HEK293 (cell line): Measurements from ENCODE around the gene TC2N.
"Not testable (repeated sequence)": the region's sequence is repeated elsewhere in the genome, so short reads cannot be mapped to it uniquely, and the experiment has no call there.

Source experiments
- CTCF ChIA-PET: fragments of 350-600 bp; formaldehyde crosslinking; extraction: SDS; loops from one replicate; lab custom pipeline; 2021; ENCODE audit warnings: antibody characterized with exemption; lab: Yijun Ruan, JAX
- POLR2A ChIA-PET: fragments of 300-600 bp; formaldehyde crosslinking; extraction: SDS; loops from one replicate; lab custom pipeline; 2020; ENCODE audit warnings: antibody characterized with exemption, inconsistent platforms; lab: Yijun Ruan, JAX
- H3K27ac ChIP-seq: fragments of 200-500 bp; sonication (Bioruptor generic); 2 replicates; pipeline ENCODE4 v1.5.1; 2014; ENCODE audit warnings: low read depth, low read length, control low read depth, inconsistent platforms; ENCODE audit errors: extremely low read depth
- H3K36me3 ChIP-seq, 2 experiments: fragments of 200-500 bp in 1 of 2; sonication (Bioruptor generic) in 1 of 2; 1 replicate in 1 of 2; 2 replicates in 1 of 2; pipeline ENCODE4 v1.5.1; 2014 to 2017; ENCODE audit warnings: inconsistent platforms in 2 of 2, low read length in 2 of 2; ENCODE audit not compliant: control insufficient read depth in 2 of 2, insufficient read depth in 1 of 2
- H3K4me1 ChIP-seq: fragments of 200-500 bp; sonication (Bioruptor generic); 2 replicates; pipeline ENCODE4 v1.5.1; 2014; ENCODE audit warnings: mild to moderate bottlenecking, low read length, inconsistent platforms; ENCODE audit not compliant: control insufficient read depth, insufficient read depth
- H3K4me3 ChIP-seq: 2 replicates; pipeline ENCODE4 v1.5.1; 2011; ENCODE audit warnings: low read depth, mild to moderate bottlenecking, control low read depth, low read length, moderate library complexity
- H3K9me3 ChIP-seq: fragments of 200-500 bp; sonication (Bioruptor generic); 2 replicates; pipeline ENCODE4 v1.5.1; 2014; ENCODE audit warnings: low read depth, low read length, inconsistent platforms; ENCODE audit not compliant: control insufficient read depth, insufficient read depth
- EGR2 ChIP-seq: fragments of 450-650 bp; formaldehyde crosslinking; IDR thresholded peaks from 2 replicates; pipeline ENCODE4 v1.5.1; 2016; ENCODE audit warnings: low read depth, missing biosample characterization, missing genetic modification characterization
- GLI4 ChIP-seq: fragments of 450-650 bp; formaldehyde crosslinking; IDR thresholded peaks from 2 replicates; pipeline ENCODE4 v1.5.1; 2016; ENCODE audit warnings: missing biosample characterization, missing genetic modification characterization
- HOXA7 ChIP-seq: sonication (generic); formaldehyde crosslinking; IDR thresholded peaks from 2 replicates; pipeline ENCODE4 v1.8.1; 2022; ENCODE audit warnings: missing genetic modification reagents, borderline replicate concordance
- MEIS1 ChIP-seq: sonication (generic); formaldehyde crosslinking; IDR thresholded peaks from 2 replicates; pipeline ENCODE4 v1.8.1; 2022; ENCODE audit warnings: missing genetic modification reagents, mild to moderate bottlenecking, borderline replicate concordance
- PRDM6 ChIP-seq: fragments of 450-650 bp; formaldehyde crosslinking; IDR thresholded peaks from 2 replicates; pipeline ENCODE4 v1.5.1; 2017; ENCODE audit warnings: missing biosample characterization, missing genetic modification characterization
- SETDB1 ChIP-seq: IDR thresholded peaks from one replicate; pipeline ENCODE4 v1.6.1; 2017; ENCODE audit warnings: mild to moderate bottlenecking, low read length, moderate library complexity, mixed read lengths; ENCODE audit not compliant: insufficient read length
- SP7 ChIP-seq: fragments of 450-650 bp; formaldehyde crosslinking; IDR thresholded peaks from 2 replicates; pipeline ENCODE4 v1.5.1; 2016; ENCODE audit warnings: missing biosample characterization, missing genetic modification characterization
- TRIM28 ChIP-seq: IDR thresholded peaks from 2 replicates; pipeline ENCODE4 v1.6.1; 2011; ENCODE audit warnings: low read length, control low read depth, borderline replicate concordance
- ZEB2 ChIP-seq: fragments of 450-650 bp; formaldehyde crosslinking; IDR thresholded peaks from 2 replicates; pipeline ENCODE4 v1.5.1; 2016; ENCODE audit warnings: missing biosample characterization, missing genetic modification characterization
- ZFHX2 ChIP-seq: fragments of 450-650 bp; formaldehyde crosslinking; conservative IDR thresholded peaks from 2 replicates; pipeline ENCODE4 v1.5.1; 2016; ENCODE audit warnings: missing biosample characterization, missing genetic modification characterization
- ZIC2 ChIP-seq: fragments of 450-650 bp; formaldehyde crosslinking; IDR thresholded peaks from 2 replicates; pipeline ENCODE4 v1.5.1; 2016; ENCODE audit warnings: missing biosample characterization, missing genetic modification characterization
- ZNF174 ChIP-seq: fragments of 450-650 bp; formaldehyde crosslinking; IDR thresholded peaks from 2 replicates; pipeline ENCODE4 v1.5.0; 2017; ENCODE audit warnings: missing biosample characterization, mild to moderate bottlenecking, missing genetic modification characterization
- ZNF202 ChIP-seq: fragments of 450-650 bp; formaldehyde crosslinking; IDR thresholded peaks from 2 replicates; pipeline ENCODE4 v1.5.1; 2016; ENCODE audit warnings: missing biosample characterization, missing genetic modification characterization, borderline replicate concordance
- ZNF292 ChIP-seq: fragments of 450-650 bp; formaldehyde crosslinking; IDR thresholded peaks from 2 replicates; pipeline ENCODE4 v1.5.1; 2016; ENCODE audit warnings: low read depth, missing biosample characterization, missing genetic modification characterization, borderline replicate concordance
- ZNF48 ChIP-seq: fragments of 450-650 bp; formaldehyde crosslinking; IDR thresholded peaks from 2 replicates; pipeline ENCODE4 v1.5.1; 2016; ENCODE audit warnings: missing biosample characterization, missing genetic modification characterization
- ZNF561 ChIP-seq: fragments of 450-650 bp; IDR thresholded peaks from 2 replicates; pipeline ENCODE4 v1.5.1; 2018; ENCODE audit warnings: missing biosample characterization, missing genetic modification characterization, borderline replicate concordance
- ZNF585B ChIP-seq: fragments of 450-650 bp; formaldehyde crosslinking; IDR thresholded peaks from 2 replicates; pipeline ENCODE4 v1.5.1; 2016; ENCODE audit warnings: missing biosample characterization, missing genetic modification characterization
- ZNF707 ChIP-seq: fragments of 450-650 bp; formaldehyde crosslinking; IDR thresholded peaks from 2 replicates; pipeline ENCODE4 v1.5.1; 2016; ENCODE audit warnings: missing biosample characterization, missing genetic modification characterization
- ZNF830 ChIP-seq: fragments of 450-650 bp; IDR thresholded peaks from 2 replicates; pipeline ENCODE4 v1.5.0; 2018; ENCODE audit warnings: missing biosample characterization, missing genetic modification characterization, low read depth, mild to moderate bottlenecking, moderate library complexity
- TF ChIP-seq, protein P1 (sequence below): fragments of 450-650 bp; formaldehyde crosslinking; IDR thresholded peaks from 2 replicates; pipeline ENCODE4 v1.5.1; 2016; ENCODE audit warnings: missing biosample characterization, missing genetic modification characterization, low read depth
- TF ChIP-seq, protein P2 (sequence below): fragments of 450-650 bp; formaldehyde crosslinking; IDR thresholded peaks from 2 replicates; pipeline ENCODE4 v1.5.1; 2016; ENCODE audit warnings: missing biosample characterization, missing genetic modification characterization
- TF ChIP-seq, protein P3 (sequence below): fragments of 450-650 bp; formaldehyde crosslinking; IDR thresholded peaks from 2 replicates; pipeline ENCODE4 v1.5.1; 2016; ENCODE audit warnings: missing biosample characterization, missing genetic modification characterization, borderline replicate concordance

Gene TC2N

DNA sequence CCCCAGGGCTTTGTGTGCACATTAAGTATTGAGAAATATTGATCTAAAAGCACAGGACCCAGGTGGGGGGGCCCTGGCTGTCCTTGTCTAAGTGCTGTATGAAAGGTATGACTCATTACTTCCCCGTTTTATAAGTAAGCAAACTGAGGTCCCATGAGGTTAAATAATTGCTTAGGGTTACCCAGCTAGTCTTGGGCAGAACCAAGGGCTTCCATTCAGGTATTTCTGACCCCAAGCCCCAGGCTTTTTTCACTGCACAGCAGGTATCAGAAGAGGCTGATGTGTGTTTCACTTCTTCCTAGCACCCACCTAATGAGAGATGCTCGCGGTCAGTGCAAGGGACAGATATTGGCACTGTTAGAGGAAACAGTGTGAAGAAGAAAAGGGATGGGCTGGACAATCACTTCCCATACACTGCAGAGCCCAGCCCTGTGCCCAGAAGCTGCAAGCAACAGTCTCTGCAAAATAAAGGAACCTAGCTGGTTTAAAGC is 4.7 kb upstream of the TC2N start:
- ChIA-PET POLR2A (no interaction called here), CTCF (interaction anchor here (0.6 to 1.6 kb wide), 2 partner anchors 21 kb away, joined by 3 to 5 read pairs; no protein-coding TSS in a partner anchor)
- no peaks in the 10 kb centered on the region for H3K36me3 ChIP-seq
- no peak overlapping the region for H3K4me3 ChIP-seq
- no peak overlapping the region for H3K27ac ChIP-seq
- H3K9me3 ChIP-seq, result no peaks in the 10 kb centered on the region
- H3K4me1 ChIP-seq, result peaks cover 11% of the 10 kb centered on the region
- TF ChIP-seq ZNF174 (tag by site-specific recombination) (no peak), ZNF202 (tag by site-specific recombination) (no peak), ZNF292 (tag by site-specific recombination) (no peak), ZIC2 (tag by site-specific recombination) (peak; percentile 46; the same call in 1 of the 2 replicates), EGR2 (no peak)

- CTCF ChIA-PET, H3K4me3 ChIP-seq, H3K27ac ChIP-seq, H3K36me3 ChIP-seq, H3K9me3 ChIP-seq: not testable (repeated sequence)
- POLR2A ChIA-PET, result interaction anchor here (0.6 kb wide), 1 partner anchor 449 kb away, joined by 4 read pairs; no protein-coding TSS in a partner anchor
- peaks cover 11% of the 10 kb centered on the region for H3K4me1 ChIP-seq
- TF ChIP-seq EGR2 (peak; percentile 8; the same call in 1 of the 2 replicates), SP7 (peak; percentile 51; the same call in 1 of the 2 replicates), ZFHX2 (peak; percentile 75), PRDM6 (tag by site-specific recombination) (peak; percentile 42), ZNF585B (tag by site-specific recombination) (0 out of 2 replicates have a peak, but pooled peaks have one; percentile 24)
These were observed 4.1 kb upstream of the TC2N start for GRCh38 chr14:91871401-91871800.

- ChIA-PET CTCF (no interaction called here), POLR2A (no interaction called here)
- Histone ChIP-seq H3K36me3 (no peaks in the 10 kb centered on the region), H3K4me3 (no peak overlapping the region), H3K27ac (no peak overlapping the region), H3K9me3 (no peaks in the 10 kb centered on the region), H3K4me1 (peaks cover 11% of the 10 kb centered on the region)
- TF ChIP-seq, protein P1, sequence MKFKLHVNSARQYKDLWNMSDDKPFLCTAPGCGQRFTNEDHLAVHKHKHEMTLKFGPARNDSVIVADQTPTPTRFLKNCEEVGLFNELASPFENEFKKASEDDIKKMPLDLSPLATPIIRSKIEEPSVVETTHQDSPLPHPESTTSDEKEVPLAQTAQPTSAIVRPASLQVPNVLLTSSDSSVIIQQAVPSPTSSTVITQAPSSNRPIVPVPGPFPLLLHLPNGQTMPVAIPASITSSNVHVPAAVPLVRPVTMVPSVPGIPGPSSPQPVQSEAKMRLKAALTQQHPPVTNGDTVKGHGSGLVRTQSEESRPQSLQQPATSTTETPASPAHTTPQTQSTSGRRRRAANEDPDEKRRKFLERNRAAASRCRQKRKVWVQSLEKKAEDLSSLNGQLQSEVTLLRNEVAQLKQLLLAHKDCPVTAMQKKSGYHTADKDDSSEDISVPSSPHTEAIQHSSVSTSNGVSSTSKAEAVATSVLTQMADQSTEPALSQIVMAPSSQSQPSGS (tag by site-specific recombination), result peak; percentile 56; the same call in 1 of the 2 replicates
- TF ChIP-seq ZNF561 (tag by site-specific recombination), result no peak
These were observed 3.6 kb upstream of the TC2N start for GRCh38 chr14:91870890-91871289.

DNA sequence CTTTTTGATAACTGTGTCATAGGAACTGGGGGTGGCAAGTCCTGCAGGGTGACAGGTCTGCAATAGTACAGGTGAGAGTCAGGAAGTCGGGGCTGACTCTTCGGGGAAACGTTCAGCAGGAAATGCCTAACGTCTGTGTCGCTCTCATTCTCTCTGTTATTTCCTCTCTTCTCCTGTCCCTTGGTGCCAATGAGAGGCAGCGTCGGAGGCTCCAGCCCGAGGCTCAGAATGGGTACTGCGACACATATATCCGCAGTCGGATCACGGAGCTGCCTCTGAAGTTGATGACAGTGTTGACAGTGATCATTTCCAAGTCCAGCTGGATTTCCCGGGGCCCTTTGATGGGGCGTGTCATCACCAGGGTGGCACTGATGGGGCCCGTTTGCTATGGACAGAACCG is 2.7 kb upstream of the TC2N start:
- POLR2A ChIA-PET, result no interaction called here
- H3K4me3 ChIP-seq, result no peak overlapping the region
- no peaks in the 10 kb centered on the region for H3K9me3 ChIP-seq
- no peaks in the 10 kb centered on the region for H3K36me3 ChIP-seq
- CTCF ChIA-PET, result no interaction called here
- no peak overlapping the region for H3K27ac ChIP-seq
- peaks cover 11% of the 10 kb centered on the region for H3K4me1 ChIP-seq
- no peak for TF ChIP-seq GLI4
- TF ChIP-seq ZEB2 (tag by site-specific recombination), result no peak
- TF ChIP-seq ZNF707, result no peak
- no peak for TF ChIP-seq TRIM28
- TF ChIP-seq, protein P2, sequence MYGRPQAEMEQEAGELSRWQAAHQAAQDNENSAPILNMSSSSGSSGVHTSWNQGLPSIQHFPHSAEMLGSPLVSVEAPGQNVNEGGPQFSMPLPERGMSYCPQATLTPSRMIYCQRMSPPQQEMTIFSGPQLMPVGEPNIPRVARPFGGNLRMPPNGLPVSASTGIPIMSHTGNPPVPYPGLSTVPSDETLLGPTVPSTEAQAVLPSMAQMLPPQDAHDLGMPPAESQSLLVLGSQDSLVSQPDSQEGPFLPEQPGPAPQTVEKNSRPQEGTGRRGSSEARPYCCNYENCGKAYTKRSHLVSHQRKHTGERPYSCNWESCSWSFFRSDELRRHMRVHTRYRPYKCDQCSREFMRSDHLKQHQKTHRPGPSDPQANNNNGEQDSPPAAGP (tag by site-specific recombination), result no peak
- TF ChIP-seq, protein P3, sequence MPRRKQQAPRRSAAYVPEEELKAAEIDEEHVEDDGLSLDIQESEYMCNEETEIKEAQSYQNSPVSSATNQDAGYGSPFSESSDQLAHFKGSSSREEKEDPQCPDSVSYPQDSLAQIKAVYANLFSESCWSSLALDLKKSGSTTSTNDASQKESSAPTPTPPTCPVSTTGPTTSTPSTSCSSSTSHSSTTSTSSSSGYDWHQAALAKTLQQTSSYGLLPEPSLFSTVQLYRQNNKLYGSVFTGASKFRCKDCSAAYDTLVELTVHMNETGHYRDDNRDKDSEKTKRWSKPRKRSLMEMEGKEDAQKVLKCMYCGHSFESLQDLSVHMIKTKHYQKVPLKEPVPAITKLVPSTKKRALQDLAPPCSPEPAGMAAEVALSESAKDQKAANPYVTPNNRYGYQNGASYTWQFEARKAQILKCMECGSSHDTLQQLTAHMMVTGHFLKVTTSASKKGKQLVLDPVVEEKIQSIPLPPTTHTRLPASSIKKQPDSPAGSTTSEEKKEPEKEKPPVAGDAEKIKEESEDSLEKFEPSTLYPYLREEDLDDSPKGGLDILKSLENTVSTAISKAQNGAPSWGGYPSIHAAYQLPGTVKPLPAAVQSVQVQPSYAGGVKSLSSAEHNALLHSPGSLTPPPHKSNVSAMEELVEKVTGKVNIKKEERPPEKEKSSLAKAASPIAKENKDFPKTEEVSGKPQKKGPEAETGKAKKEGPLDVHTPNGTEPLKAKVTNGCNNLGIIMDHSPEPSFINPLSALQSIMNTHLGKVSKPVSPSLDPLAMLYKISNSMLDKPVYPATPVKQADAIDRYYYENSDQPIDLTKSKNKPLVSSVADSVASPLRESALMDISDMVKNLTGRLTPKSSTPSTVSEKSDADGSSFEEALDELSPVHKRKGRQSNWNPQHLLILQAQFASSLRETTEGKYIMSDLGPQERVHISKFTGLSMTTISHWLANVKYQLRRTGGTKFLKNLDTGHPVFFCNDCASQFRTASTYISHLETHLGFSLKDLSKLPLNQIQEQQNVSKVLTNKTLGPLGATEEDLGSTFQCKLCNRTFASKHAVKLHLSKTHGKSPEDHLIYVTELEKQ (tag by site-specific recombination), result no peak
- no peak for TF ChIP-seq ZNF830 (tag by site-specific recombination)
- no peak for TF ChIP-seq ZNF48 (tag by site-specific recombination)
- no peak for TF ChIP-seq HOXA7 (CRISPR knock-in tag)
- no peak for TF ChIP-seq MEIS1
- TF ChIP-seq SETDB1, result no peak
